DND-41 (cell line): Measurements from ENCODE around the gene MIEF1.

Experiments
- ATAC-seq: fragments of 200-7000 bp; cut with Tn5 transposase; 3 replicates; pipeline ENCODE4 v1.9.1; 2021; ENCODE audit warnings: low read depth; ENCODE audit not compliant: insufficient read depth
- DNase-seq: peaks from one replicate; pipeline ENCODE4 v3.0.0-alpha.2; 2020
- H2AFZ ChIP-seq: 2 replicates; pipeline ENCODE4 v1.6.0; 2012; ENCODE audit warnings: low read depth, low read length
- H3K27ac ChIP-seq: 2 replicates; pipeline ENCODE4 v1.5.1; 2012; ENCODE audit warnings: low read length, inconsistent platforms
- H3K27me3 ChIP-seq: fragments of 200-600 bp; sonication (generic); 2 replicates; pipeline ENCODE4 v1.6.0; 2012; ENCODE audit warnings: low read length, mild to moderate bottlenecking, inconsistent platforms; ENCODE audit not compliant: insufficient read depth, poor library complexity
- H3K36me3 ChIP-seq: 2 replicates; pipeline ENCODE4 v1.5.1; 2012; ENCODE audit warnings: low read length, inconsistent platforms; ENCODE audit not compliant: insufficient read depth
- H3K4me1 ChIP-seq: 2 replicates; pipeline ENCODE4 v1.5.1; 2012; ENCODE audit warnings: mild to moderate bottlenecking, low read length; ENCODE audit not compliant: insufficient read depth
- H3K4me2 ChIP-seq: 2 replicates; pipeline ENCODE4 v1.6.0; 2012; ENCODE audit warnings: mild to moderate bottlenecking, moderate library complexity, low read length, inconsistent platforms; ENCODE audit not compliant: insufficient read depth
- H3K4me3 ChIP-seq, 2 experiments: fragments of 200-600 bp in 1 of 2; shearing (Covaris generic) in 1 of 2; 2 replicates each; pipeline ENCODE4 v1.5.1; 2012 to 2016; ENCODE audit warnings: inconsistent platforms in 2 of 2, low read length in 2 of 2, mild to moderate bottlenecking in 2 of 2, low read depth in 1 of 2, moderate library complexity in 1 of 2
- H3K79me2 ChIP-seq: 2 replicates; pipeline ENCODE4 v1.6.0; 2012; ENCODE audit warnings: low read length, inconsistent platforms; ENCODE audit not compliant: insufficient read depth
- H3K9ac ChIP-seq: 2 replicates; pipeline ENCODE4 v1.6.0; 2012; ENCODE audit warnings: low read depth, mild to moderate bottlenecking, inconsistent platforms, low read length, moderate library complexity
- H3K9me3 ChIP-seq: 2 replicates; pipeline ENCODE4 v1.5.1; 2012; ENCODE audit warnings: low read length, moderate library complexity, mild to moderate bottlenecking, inconsistent platforms; ENCODE audit not compliant: insufficient read depth, severe bottlenecking
- H4K20me1 ChIP-seq: 2 replicates; pipeline ENCODE4 v1.6.0; 2012; ENCODE audit warnings: low read length; ENCODE audit not compliant: insufficient read depth
- CTCF ChIP-seq: IDR thresholded peaks from 2 replicates; pipeline ENCODE4 v1.5.1; 2012; ENCODE audit warnings: borderline replicate concordance, low read length, moderate library complexity, mild to moderate bottlenecking; ENCODE audit not compliant: poor library complexity, severe bottlenecking; ENCODE audit errors: extremely low read depth
- EZH2 ChIP-seq: IDR thresholded peaks from 3 replicates; pipeline ENCODE4 v1.6.1; 2012; ENCODE audit warnings: borderline replicate concordance, low read depth, mild to moderate bottlenecking, moderate library complexity, low read length, inconsistent platforms; ENCODE audit not compliant: severe bottlenecking

The MIEF1 gene

GRCh38 chr22:39466228-39467006 is 35.7 kb upstream of the MIEF1 start:
- DNase-seq (no peak), ATAC-seq (no peak)
- H3K4me3 ChIP-seq = no peak overlapping the region
- H3K4me2 ChIP-seq = no peak overlapping the region
- H3K27ac ChIP-seq = no peak overlapping the region
- H2AFZ ChIP-seq = no peak overlapping the region
- H3K27me3 ChIP-seq = no peaks in the 10 kb centered on the region
- no peaks in the 10 kb centered on the region for H3K9me3 ChIP-seq
- H3K36me3 ChIP-seq = no peaks in the 10 kb centered on the region
- H3K9ac ChIP-seq = no peak overlapping the region
- H3K4me1 ChIP-seq = no peaks in the 10 kb centered on the region
- no peaks in the 10 kb centered on the region; the same call in 1 of the 2 replicates for H4K20me1 ChIP-seq
- no peaks in the 10 kb centered on the region for H3K79me2 ChIP-seq
- TF ChIP-seq EZH2 (no peak), CTCF (no peak)

GRCh38 chr22:39467390-39467895 is 34.6 kb upstream of the MIEF1 start:
- no peaks in the 10 kb centered on the region for H3K79me2 ChIP-seq
- H2AFZ ChIP-seq = no peak overlapping the region
- no peak overlapping the region for H3K9ac ChIP-seq
- H3K4me2 ChIP-seq = no peak overlapping the region
- no peaks in the 10 kb centered on the region for H3K27me3 ChIP-seq
- no peak overlapping the region for H3K4me3 ChIP-seq
- no peaks in the 10 kb centered on the region; the same call in 1 of the 2 replicates for H4K20me1 ChIP-seq
- ATAC-seq = no peak
- H3K9me3 ChIP-seq = no peaks in the 10 kb centered on the region
- H3K4me1 ChIP-seq = no peaks in the 10 kb centered on the region; the same call in 1 of the 2 replicates
- no peaks in the 10 kb centered on the region for H3K36me3 ChIP-seq
- TF ChIP-seq EZH2 = no peak
- no peak for TF ChIP-seq CTCF
- H3K27ac ChIP-seq = no peak overlapping the region
- no peak for DNase-seq

- ATAC-seq = no peak
- Histone ChIP-seq H4K20me1 (no peaks in the 10 kb centered on the region), H2AFZ (no peak overlapping the region), H3K27me3 (no peaks in the 10 kb centered on the region), H3K79me2 (no peaks in the 10 kb centered on the region), H3K4me1 (no peaks in the 10 kb centered on the region; the same call in 1 of the 2 replicates), H3K4me3 (no peak overlapping the region), H3K36me3 (no peaks in the 10 kb centered on the region), H3K4me2 (no peak overlapping the region), H3K9ac (no peak overlapping the region), H3K27ac (no peak overlapping the region), H3K9me3 (no peaks in the 10 kb centered on the region)
- TF ChIP-seq CTCF = no peak
- TF ChIP-seq EZH2 = no peak
- DNase-seq = no peak
Measured at GRCh38 chr22:39468487-39469325, 33.4 kb upstream of the MIEF1 start.
